GM21576 (cell line): Measurements from ENCODE around the gene CDC20.
"Not testable (repeated sequence)": the region's sequence is repeated elsewhere in the genome, so short reads cannot be mapped to it uniquely, and the experiment has no call there.

Experiments used
- ATAC-seq: cut with Tn5 transposase; IDR thresholded peaks from one replicate; pipeline ENCODE4 v1.9.1; 2021; ENCODE audit warnings: mild to moderate bottlenecking, moderate library complexity; ENCODE audit not compliant: unreplicated experiment

Gene CDC20

DNA sequence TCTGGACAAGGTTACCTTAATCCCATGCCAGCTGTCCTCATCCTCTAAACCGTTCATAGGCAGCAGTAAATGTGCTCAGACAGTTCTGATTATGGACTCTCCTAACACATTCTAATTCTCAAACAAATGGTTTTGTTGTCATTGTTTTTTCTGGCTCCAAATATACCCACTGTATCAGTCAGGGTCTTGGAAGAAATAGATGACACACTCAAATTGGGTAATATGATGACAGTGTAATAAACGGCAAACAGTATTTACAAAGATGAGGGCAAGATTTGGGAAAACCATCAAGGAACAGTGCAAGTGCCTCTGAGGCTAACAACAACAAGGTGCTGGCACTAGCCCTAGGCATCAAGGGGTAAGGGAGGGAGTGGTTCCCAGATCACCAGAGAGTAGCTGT, 4.3 kb upstream of the CDC20 start:
- ATAC-seq = no peak

DNA sequence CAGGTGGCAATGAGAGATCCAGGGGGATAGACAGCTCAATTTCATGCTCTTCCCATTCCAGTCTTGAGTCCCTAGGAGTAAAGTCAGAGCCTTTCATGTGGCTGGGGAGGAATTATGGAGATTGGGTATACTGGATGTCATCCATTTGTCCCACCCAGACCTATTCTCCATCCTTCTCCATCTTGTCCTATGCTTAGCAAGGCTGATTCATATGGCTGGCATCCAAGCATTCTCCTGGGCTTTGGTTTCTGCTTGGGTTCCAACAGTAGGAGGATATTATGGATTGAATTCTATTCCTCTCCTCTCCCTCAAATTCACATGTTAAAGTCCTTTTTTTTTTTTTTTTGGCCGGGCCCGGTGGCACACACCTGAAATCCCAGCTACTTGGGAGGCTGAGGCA, 3.8 kb upstream of the CDC20 start:
- no peak for ATAC-seq

DNA sequence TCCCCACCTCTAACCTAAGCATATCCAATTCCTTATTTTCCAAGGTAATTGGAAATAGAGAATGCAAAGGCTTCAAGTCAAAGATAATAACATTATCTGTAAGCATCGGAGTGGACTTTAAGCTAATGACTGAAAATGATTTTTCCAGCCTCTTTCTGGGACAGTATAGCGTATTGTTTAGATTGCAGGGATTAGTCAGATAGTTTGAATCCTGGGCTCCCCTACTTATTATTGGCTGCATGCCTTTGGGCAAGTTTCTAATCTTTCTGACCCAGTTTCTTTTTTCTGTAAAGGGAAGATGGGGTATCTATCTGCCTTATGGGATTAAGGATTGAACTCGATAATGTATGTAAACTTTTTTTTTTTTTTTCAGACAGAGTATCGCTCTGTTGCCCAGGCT, 1.5 kb upstream of the CDC20 start:
- no peak for ATAC-seq

DNA sequence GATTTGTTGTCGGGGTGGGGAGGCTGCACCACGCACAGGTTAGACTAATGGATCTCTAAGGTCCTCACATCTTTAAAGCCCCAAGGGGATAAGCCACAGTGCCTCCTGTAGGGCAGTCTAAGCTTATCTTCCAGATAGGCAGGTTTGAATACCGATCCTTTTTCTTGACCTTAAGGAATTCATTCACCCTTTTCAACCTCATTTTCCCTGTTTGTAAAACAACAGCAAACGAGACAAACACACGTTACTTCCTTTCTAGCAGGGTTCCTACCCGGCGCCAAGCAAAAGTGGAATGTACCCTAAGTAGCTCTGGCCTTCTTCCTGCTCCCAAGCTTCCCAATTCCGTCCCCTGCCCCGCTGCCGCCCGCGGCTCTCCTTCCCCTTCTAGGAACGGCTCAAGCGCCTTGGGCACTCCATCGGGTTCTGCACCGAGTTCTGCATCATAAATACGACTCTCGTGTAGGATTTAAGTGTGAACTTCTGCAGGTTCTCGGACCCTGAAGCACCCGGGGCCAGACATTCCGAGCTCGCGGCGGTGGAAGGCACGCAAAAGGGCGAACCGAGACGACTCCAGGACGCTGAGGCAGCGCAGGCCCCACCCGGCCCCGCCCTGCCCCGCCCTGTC, 548 bp upstream of the CDC20 start:
- peak; percentile 14 for ATAC-seq

DNA sequence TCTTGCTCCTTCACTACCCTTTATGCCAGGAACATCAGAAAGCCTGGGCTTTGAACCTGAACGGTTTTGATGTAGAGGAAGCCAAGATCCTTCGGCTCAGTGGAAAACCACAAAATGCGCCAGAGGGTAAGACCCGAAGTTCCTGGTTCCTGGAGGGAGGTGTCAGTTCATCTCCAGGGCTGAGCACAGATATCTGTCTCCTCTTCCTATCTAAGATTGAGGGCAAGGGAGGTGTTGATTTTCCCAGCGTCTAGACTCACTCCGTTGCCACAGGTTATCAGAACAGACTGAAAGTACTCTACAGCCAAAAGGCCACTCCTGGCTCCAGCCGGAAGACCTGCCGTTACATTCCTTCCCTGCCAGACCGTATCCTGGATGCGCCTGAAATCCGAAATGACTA, 915 bp downstream of the CDC20 start:
- ATAC-seq = no peak

DNA sequence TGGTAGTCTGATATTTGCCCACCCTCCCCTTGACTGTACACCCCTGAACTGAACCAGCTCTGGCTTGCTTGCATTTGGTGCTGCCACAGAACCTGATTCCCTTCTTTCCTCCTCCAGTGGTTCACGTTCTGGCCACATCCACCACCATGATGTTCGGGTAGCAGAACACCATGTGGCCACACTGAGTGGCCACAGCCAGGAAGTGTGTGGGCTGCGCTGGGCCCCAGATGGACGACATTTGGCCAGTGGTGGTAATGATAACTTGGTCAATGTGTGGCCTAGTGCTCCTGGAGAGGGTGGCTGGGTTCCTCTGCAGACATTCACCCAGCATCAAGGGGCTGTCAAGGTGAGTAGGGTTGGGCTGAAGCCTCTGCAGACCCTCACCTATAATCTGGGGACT, 1.8 kb downstream of the CDC20 start:
- ATAC-seq = no peak

DNA sequence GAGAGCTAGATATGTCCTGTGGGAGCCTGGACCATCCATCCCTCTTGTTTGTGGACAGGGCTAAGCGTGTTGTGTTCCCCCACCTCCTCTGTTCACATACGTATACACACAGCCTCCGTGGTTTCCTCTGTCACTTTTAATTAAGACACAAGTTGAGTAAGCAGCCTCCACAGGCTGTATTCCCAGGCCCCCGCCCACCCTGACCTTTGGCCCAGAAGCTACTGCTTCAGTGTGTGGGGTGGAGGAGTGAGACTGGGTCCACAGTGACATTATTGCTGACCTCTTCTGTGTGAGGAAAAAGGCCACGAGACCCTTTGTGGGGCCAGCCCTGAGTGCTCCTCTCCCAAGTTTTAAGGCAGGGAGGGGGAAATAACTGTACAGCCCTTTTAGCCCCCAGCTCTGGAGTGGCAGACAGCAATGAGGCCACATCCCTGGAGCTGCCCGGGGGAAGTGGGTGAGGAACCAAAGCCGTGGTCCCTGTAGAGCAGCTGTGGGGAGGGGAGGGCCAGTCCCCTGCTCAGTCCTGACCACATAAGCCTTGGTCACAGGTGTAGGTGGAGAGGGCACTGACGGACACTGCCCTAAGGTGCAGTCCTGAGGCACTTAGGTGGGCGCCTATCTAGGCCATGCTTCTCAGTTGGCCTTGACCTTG, 4.6 kb downstream of the CDC20 start:
- no peak for ATAC-seq

DNA sequence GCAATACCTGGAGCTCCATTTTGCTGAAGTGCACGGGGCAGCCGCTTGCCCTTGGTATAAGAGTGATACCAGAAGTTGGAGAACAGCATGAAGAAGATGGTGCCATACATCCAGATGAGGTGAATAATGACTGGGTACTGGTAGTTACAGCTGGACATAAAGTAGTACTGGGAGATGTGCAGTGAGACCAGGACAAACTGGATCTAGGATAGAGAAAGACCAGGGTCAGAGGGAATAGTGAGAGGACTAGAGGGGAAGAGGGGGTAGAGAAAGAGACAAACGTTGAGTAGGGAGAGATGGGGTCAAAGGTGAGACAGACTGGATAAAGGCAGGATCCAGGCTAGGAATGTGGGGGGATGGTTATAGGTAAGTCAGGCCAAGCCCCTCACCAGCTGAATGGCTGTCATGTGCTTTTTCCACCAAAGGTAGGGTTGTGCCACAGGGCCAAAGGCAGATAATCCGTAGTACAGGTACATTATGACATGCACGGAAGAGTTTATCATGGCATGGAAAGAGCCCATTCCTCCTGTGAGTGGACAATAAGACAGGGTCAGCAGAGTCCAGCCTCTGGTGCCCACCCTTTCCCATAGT, 5.2 kb downstream of the CDC20 start:
- no peak for ATAC-seq

DNA sequence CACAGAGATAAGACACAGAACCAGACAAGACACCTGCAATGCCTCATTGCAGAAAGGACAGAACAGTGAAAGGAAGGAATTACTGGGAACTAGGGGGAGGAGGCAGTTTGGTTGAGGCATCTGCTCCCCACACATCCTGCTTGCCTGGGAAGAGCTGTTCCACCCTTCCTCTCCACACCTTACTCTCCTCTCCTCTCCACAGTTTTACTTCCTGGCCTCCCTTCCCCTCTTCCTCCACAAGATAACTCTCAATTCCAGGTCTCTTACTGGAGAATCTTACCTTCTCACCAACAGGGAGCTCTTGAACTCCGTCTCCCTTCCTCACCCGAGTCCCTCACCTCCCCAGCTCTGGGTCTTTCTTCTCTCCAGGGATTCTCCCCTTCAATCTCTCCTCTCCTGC, 6.9 kb downstream of the CDC20 start:
- no peak for ATAC-seq

DNA sequence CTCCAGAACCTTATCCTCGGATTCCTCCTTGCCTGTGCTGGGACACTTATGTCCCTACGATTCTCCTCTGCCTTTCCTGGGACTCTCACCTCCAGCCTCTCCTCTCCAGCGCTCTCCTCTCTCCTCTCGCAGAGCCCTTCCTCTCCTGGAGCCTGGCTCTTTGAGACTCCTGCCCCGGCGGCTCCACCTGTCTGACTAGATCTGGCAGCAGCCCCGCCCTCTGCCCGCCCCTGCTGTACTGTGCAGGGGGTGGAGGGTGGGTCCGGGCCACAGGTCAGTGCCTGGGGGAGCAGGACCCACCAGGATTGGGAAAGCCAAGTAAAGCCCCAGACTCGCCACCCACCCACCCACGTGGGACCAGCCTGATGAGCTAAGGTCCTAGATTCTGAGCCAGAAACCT, 7.4 kb downstream of the CDC20 start:
- ATAC-seq = no peak

DNA sequence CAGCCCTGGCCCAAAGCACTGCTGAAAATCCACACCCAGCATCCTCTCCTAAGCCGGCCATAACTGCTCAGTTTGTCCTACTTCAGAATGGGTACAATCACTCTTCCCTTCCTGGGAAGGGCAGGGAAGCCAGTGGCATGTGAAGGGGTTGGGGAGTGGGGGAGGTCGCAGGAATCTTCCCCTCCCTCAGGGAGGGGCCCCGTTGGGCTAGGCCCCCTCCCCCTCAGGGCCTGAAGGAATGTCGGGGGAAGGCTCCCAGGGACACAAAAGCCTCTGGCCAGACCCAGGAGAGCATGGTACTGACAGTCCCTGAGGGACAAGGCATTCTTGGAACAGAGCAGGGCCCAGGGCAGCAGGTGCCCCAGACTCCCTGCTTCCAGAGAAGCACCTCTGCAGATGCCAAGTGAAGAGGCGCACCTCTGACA, 7.8 kb downstream of the CDC20 start:
- no peak for ATAC-seq

DNA sequence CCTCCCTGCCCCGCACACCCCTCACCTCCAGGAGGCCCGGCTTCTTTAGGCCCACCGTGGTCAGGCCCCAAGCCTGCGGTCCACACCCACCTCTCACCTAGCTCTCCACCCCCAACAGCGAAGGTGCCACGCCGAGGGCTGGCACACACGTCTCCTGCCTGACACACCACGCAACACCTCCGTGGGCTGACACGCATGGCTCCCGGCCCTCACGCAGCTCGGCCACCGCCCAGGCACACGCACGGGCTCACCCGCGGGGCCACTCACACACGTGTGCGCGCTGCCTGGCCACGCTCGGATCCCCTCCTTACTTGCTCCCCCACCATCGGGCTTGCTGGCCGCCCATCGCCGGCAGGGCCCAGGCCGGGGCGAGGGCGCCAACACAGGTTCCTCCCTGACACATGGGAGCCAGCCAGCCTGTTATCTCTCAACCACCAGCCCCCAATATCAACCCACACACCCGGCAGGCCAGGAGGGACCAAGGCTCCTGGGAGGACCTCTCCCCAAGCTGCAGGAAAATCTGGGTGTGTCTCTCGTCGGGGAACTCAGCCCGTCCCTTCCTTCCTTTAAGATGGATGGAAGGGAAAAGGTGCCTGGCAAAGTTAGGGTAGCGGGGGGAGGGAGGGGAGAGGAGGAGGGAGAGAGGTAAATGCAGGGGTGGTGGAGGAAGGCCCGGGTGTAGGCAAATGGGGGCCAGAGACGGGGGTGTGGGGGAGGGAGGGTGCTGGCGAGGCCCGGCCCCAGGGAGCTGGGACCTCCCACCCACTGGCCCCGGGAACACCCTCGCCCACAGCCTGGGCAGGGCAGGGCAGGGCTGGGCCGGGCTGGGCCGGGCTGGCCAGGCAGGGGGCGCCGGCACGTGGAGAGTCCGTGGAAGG, 8.5 kb downstream of the CDC20 start:
- ATAC-seq = peak; percentile 35

DNA sequence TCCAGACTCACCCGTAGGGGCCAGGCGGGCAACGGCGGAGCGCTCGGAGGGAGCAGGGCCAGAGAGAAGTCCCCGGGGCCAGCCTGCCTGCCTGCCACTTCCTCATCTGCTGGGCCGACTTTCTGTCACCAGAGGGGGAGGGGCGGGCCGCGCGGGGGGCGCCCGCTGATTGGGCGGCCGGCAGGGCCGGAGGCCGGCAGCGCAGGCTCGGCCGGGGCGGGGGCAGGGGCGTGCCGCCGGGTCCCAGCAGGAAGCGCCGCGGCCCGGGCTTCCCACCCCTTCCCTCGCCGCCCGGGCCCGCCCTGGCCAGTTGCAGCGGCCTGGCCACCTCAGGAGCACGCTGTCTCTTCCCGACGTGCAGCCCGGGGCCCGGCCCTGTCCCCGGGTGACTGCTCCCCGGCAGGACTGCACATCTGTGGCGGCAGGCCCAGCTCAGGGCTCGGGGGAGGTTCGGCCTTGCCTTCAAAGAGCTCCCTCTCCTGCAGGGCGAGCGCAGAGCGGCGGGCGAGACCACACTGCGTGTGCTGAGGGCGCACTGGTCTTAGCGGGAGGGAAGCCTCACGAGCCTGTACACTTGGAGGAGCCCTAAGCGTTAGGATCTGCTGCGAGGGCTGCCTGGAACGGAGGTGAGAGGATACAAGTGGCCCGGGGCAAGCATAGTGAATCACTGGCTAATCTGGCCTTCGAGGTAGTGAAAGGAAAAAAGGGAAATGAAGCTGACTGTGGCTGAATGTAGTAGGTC, 9.3 kb downstream of the CDC20 start, which contains the start of gene ELOVL1:
ELOVL1 (minus strand) TSS at position 108 of the 742 bp plus-strand sequence. CDS start 2,402 bp downstream, outside the sequence.
- ATAC-seq = peak; percentile 68

DNA sequence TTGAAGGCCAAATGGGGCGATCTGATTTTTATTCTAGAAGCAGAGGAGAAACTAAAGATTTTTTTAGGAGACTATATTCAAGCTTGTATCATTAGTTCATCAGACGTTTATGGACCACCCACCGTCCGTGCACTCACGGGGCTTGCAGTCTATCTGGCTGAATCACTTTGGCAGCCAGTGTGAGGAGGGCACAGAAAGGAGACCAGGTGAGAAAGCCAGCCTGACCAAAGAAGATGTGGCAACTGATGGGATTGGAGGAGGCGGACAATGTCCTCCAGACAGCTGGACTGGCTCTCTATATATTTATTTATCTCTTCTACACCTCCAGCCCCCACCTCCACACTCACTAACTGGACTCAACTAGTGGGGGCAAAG, 9.9 kb downstream of the CDC20 start:
- no peak for ATAC-seq

DNA sequence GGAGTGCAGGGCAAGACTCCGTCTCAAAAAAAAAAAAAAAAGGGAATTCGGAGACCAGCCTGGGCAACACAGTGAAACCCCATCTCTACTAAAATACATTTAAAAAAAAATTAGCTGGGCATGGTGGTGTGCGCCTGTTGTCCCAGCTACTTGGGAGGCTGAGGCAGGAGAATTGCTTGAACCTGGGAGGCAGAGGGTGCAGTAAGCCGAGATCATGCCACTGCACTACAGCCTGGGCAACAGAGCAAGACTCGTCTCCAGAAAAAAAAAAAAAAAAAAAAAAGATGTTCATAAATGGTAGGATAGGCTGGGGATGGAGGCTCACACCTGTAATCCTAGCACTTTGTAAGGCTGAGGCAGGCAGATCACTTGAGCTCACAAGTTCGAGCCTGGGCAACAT, 11.0 kb downstream of the CDC20 start:
- ATAC-seq = not testable (repeated sequence)

DNA sequence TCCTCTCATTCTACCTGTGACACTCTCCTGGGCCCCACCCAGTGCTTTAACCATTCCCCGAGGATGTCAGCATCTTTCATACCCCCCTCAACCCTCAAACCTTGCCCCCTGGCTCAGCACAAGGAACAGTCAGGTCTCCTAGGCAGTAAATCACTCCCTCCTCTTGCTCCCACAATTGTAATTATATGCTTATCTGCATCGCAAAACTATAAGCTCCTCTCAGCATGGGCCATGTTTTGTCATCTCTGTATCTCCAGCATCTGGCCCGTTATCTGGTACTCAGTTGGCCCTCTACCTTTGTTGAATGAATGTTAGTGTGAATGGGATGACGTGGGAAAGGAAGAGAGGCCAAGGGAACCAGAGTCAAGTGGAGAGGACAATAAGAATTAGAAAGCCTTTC, 11.8 kb downstream of the CDC20 start:
- no peak for ATAC-seq

DNA sequence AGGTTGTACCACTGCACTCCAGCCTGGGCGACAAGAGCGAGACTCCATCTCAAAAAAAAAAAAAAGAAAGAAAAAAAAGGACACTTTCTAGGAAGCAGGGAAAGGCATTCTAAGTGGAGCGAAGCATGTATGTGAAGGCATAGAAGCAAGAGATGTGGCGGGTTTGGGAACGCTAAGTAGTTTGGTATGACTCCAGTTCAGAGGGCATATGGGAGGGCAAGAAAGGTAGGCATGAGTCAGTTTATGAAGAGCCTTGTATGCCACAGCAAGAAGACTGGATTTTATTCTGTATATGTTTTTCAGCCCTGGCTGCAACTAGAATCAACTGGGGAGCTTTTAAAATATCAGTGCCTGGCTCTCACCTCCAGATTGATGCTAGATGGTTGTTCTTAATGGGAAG, 13.4 kb downstream of the CDC20 start:
- ATAC-seq = no peak

DNA sequence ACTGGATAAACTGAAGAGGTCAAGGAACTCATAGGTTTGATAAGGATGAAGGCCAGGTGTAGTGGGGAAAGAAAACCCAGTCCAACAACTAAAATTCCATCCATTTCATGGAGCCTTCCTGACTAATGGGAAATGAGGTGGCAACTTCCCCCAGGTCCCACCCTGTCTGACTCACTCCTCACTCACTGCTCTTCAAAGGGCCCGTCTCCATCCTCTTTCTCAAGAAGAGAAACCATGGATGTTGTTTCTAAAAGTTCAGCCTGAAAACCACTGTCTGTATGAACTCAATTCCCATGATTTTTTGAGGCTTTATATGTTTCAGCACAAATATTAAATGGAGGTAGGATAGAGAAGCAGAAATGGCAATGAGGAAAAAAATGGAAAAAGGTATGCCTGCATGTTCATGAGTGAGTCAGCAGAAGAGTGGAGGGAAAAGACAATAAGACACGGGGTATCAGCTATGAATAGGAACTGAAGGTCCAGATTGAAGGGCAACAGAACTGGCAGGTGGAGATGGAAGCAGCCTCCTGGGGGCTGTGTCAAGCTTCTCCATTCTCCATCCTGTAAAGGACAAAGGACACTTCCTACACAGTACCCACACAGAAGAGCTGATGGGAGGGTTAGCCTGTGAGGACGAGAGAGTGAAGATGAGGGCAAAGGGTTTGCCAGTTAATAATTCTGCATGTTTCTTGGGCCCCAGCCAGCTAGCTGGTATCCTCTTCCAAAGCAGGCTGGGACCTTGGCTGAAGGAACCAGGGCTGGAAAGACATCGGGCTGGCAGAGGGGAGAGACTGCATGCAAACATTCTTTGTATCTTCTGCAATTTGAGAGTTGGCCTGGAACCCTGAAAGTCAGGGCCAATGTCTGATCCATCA, 14.5 kb downstream of the CDC20 start:
- ATAC-seq = no peak

DNA sequence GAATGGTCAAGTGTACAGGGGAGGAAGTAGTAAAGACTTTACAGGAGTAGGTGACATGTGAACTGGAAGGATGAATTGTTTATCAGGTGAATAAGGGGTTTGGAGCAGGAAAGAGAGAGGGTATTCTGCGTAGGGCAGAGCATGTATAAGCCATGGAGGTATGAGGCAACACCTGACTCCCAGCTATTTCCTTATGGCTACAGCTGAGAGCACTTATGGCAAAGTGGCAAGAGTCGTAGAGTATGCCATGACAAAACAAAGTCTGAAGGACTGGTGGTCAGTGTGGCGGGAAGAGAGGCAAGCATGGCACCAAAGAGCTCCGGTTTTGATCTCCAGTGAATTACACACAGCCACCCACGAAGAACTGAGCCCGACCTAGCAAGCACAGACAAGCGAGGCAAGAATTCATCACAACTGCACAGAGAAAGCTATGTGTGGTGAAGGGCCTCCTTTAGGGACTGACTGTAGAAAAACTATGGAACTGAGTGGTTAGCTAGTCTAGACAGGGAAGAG, 18.0 kb downstream of the CDC20 start:
- ATAC-seq = no peak

DNA sequence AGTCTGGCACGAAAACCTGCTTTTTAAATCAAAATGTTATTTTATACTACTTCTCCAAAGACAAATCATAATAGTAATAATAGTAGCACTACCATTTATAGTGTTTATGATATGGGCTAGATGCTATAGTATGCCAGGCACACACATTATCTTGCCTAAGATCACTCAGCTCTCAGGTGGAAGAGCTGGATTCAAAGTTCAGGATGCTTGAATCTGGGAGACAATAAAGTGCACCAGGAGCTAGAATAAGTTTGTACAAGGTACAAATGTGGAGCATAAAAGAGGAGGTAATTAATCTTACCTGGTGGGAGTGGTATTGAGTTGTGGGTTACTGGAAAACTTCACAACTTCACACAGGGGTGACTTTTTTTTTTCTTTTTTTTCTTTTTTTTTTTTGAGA, 19.1 kb downstream of the CDC20 start:
- ATAC-seq = no peak
